Keratinocyte (primary cell): Measurements from ENCODE around the gene TPK1. TPM values are rescaled to one million over a fixed set of nuclear protein-coding genes. Genes with fewer than 3 reads are reported as not detected.

ENCODE experiments used
- DNase-seq: peaks from one replicate; pipeline ENCODE4 v3.0.0-alpha.2; 2011; ENCODE audit warnings: low read depth, missing footprints, low spot score
- FAIRE-seq: peaks from 2 replicates; lab custom pipeline; 2011; peaks lifted over from hg19 to GRCh38; lab: Jason Lieb, UNC
- H2AFZ ChIP-seq: 2 replicates; pipeline ENCODE4 v1.6.0; 2012; ENCODE audit warnings: low read length, control low read depth, inconsistent platforms; ENCODE audit not compliant: control insufficient read depth
- H3K27ac ChIP-seq: 2 replicates; pipeline ENCODE4 v1.5.1; 2011; ENCODE audit warnings: low read length; ENCODE audit not compliant: control insufficient read depth, insufficient read depth
- H3K27me3 ChIP-seq: 3 replicates; pipeline ENCODE4 v1.6.0; 2011; ENCODE audit warnings: low read length; ENCODE audit not compliant: control insufficient read depth, insufficient read depth; ENCODE audit errors: extremely low read depth
- H3K36me3 ChIP-seq, 2 experiments: 2 replicates in 1 of 2; 3 replicates in 1 of 2; pipeline ENCODE4 v1.5.1; 2011; ENCODE audit warnings: low read length in 2 of 2, mild to moderate bottlenecking in 1 of 2; ENCODE audit not compliant: control insufficient read depth in 2 of 2, insufficient read depth in 2 of 2; ENCODE audit errors: extremely low read depth in 1 of 2
- H3K4me1 ChIP-seq: 3 replicates; pipeline ENCODE4 v1.5.1; 2011; ENCODE audit warnings: low read length; ENCODE audit not compliant: control insufficient read depth, insufficient read depth; ENCODE audit errors: extremely low read depth
- H3K4me2 ChIP-seq: 3 replicates; pipeline ENCODE4 v1.6.0; 2011; ENCODE audit warnings: low read depth, low read length; ENCODE audit not compliant: control insufficient read depth, insufficient read depth; ENCODE audit errors: extremely low read depth
- H3K4me3 ChIP-seq, 3 experiments: fragments of 200-600 bp in 1 of 3; sonication (generic) in 1 of 3; 2 replicates in 2 of 3; 3 replicates in 1 of 3; pipeline ENCODE4 v1.5.1; 2011 to 2016; ENCODE audit warnings: low read length in 3 of 3, mild to moderate bottlenecking in 3 of 3, control low read depth in 2 of 3, inconsistent platforms in 1 of 3, low read depth in 1 of 3, mixed read lengths in 1 of 3, mixed run types in 1 of 3, moderate library complexity in 1 of 3; ENCODE audit not compliant: control insufficient read depth in 2 of 3, insufficient read depth in 2 of 3; ENCODE audit errors: extremely low read depth in 1 of 3
- H3K79me2 ChIP-seq: 2 replicates; pipeline ENCODE4 v1.6.0; 2012; ENCODE audit warnings: low read length; ENCODE audit not compliant: control insufficient read depth, insufficient read depth
- H3K9ac ChIP-seq: 3 replicates; pipeline ENCODE4 v1.6.0; 2011; ENCODE audit warnings: low read length; ENCODE audit not compliant: control insufficient read depth, insufficient read depth; ENCODE audit errors: extremely low read depth
- H3K9me1 ChIP-seq: 3 replicates; pipeline ENCODE4 v1.6.0; 2011; ENCODE audit warnings: low read length; ENCODE audit not compliant: control insufficient read depth, insufficient read depth; ENCODE audit errors: extremely low read depth
- H3K9me3 ChIP-seq: 2 replicates; pipeline ENCODE4 v1.5.1; 2012; ENCODE audit warnings: low read depth, low read length; ENCODE audit not compliant: control insufficient read depth
- H4K20me1 ChIP-seq: 3 replicates; pipeline ENCODE4 v1.6.0; 2011; ENCODE audit warnings: low read length; ENCODE audit not compliant: control insufficient read depth, insufficient read depth; ENCODE audit errors: extremely low read depth
- EZH2 ChIP-seq: IDR thresholded peaks from one replicate; pipeline ENCODE4 v1.6.1; 2012; ENCODE audit warnings: inconsistent platforms, mild to moderate bottlenecking, low read length, moderate library complexity
- dilution Hi-C: fragments of 300-500 bp; cut with MboI; formaldehyde crosslinking; loops from one replicate; pipeline ENCODE4 v1.7.0; 2020; ENCODE audit warnings: low sequenced_read_pairs; ENCODE audit not compliant: extremely low pct_ligation_motif_present
- polyA plus RNA-seq, 5 experiments: library from polyadenylated mRNA; depleted of rRNA in 3 of 5; stranded (reverse) in 3 of 5; stranded (forward) in 1 of 5; unstranded in 1 of 5; fragments of >200 nt; gene quantifications; 1 replicate in 1 of 5; 2 replicates in 3 of 5; 3 replicates in 1 of 5; pipeline versions ENCODE4 v1.2.1 to v1.2.3, GENCODE V29; 2011 to 2012; ENCODE audit warnings: missing spikeins in 2 of 5, low read depth in 1 of 5, low replicate concordance in 1 of 5
- TF ChIP-seq, protein P1 (sequence below), 3 experiments: IDR thresholded peaks in 1 of 3; conservative IDR thresholded peaks in 1 of 3; optimal IDR thresholded peaks in 1 of 3; 2 replicates in 2 of 3; 3 replicates in 1 of 3; pipeline versions ENCODE3 to v1.5.1; 2011; ENCODE audit warnings: low read length in 3 of 3, mild to moderate bottlenecking in 3 of 3, moderate library complexity in 2 of 3, control low read depth in 1 of 3, inconsistent platforms in 1 of 3; ENCODE audit not compliant: insufficient read depth in 2 of 3; ENCODE audit errors: extremely low read depth in 1 of 3

TPK1 gene
- polyA plus RNA-seq, 1 donor (not counting 4 experiments of a cell fraction or from before 2014, with no cell fraction given): 1.9 TPM

DNA sequence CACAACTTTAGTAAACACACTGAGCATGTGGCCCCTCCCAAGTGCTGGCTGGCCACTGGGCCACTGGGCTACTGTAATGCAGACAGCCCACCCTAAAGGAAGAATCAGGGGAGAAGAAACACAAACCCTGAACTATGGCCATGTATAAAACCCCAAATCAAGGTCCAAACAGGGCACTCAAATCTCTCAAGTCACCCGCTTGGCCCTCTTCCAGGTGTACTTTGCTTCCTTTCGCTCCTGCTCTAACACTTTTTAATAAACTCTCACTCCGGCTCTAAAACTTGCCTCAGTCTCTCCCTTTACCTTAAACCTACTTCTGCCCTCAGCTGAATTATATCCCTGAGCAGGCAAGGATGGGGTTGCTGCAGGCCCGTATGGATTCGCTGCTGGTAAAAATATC is 72.6 kb downstream of the TPK1 start:
- no peak overlapping the region for H2AFZ ChIP-seq
- no peaks in the 10 kb centered on the region for H3K9me1 ChIP-seq
- H3K9ac ChIP-seq: no peak overlapping the region
- no peaks in the 10 kb centered on the region for H3K36me3 ChIP-seq
- H3K9me3 ChIP-seq: no peaks in the 10 kb centered on the region
- DNase-seq: no peak
- no peak overlapping the region for H3K27ac ChIP-seq
- dilution Hi-C loops: no loop called here
- no peaks in the 10 kb centered on the region for H3K4me1 ChIP-seq
- H3K4me2 ChIP-seq: no peak overlapping the region
- H3K27me3 ChIP-seq: no peaks in the 10 kb centered on the region
- no peak for FAIRE-seq
- no peaks in the 10 kb centered on the region for H4K20me1 ChIP-seq
- H3K4me3 ChIP-seq: no peak overlapping the region
- TF ChIP-seq EZH2: no peak
- TF ChIP-seq, protein P1, sequence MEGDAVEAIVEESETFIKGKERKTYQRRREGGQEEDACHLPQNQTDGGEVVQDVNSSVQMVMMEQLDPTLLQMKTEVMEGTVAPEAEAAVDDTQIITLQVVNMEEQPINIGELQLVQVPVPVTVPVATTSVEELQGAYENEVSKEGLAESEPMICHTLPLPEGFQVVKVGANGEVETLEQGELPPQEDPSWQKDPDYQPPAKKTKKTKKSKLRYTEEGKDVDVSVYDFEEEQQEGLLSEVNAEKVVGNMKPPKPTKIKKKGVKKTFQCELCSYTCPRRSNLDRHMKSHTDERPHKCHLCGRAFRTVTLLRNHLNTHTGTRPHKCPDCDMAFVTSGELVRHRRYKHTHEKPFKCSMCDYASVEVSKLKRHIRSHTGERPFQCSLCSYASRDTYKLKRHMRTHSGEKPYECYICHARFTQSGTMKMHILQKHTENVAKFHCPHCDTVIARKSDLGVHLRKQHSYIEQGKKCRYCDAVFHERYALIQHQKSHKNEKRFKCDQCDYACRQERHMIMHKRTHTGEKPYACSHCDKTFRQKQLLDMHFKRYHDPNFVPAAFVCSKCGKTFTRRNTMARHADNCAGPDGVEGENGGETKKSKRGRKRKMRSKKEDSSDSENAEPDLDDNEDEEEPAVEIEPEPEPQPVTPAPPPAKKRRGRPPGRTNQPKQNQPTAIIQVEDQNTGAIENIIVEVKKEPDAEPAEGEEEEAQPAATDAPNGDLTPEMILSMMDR (optimal IDR thresholded peaks at IDR 0.05 in 1 of 3, IDR thresholded peaks at IDR 0.05 in 1 of 3, conservative IDR thresholded peaks at IDR 0.05 in 1 of 3; ENCODE audit: extremely low read depth in 1 of 3, insufficient read depth in 2 of 3, low read length in 3 of 3): no peak
- no peaks in the 10 kb centered on the region for H3K79me2 ChIP-seq

DNA sequence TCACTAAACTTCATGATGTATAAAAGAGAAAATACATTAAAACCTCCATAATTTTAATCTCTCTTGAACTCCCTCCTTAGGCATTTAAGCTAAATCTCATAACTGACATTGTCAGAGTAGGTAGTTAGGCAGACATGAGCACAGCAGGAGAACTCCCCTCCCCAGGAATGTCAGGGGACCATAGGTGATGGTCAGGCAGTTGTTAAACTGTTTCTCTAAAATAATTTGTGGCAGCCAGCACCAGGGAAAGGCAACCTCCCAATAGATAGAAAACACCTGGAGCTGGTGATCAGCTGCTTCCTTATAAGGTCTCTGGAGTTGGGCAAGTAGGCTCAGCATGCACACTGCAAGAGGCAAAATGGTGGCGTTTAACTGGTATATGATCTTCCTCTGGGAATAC is 73.0 kb downstream of the TPK1 start:
- no peaks in the 10 kb centered on the region for H3K4me1 ChIP-seq
- no peak overlapping the region for H3K4me3 ChIP-seq
- H2AFZ ChIP-seq: no peak overlapping the region
- FAIRE-seq: no peak
- H3K4me2 ChIP-seq: no peak overlapping the region
- no peaks in the 10 kb centered on the region for H3K9me3 ChIP-seq
- dilution Hi-C loops: no loop called here
- no peak overlapping the region for H3K9ac ChIP-seq
- TF ChIP-seq, protein P1 (optimal IDR thresholded peaks at IDR 0.05 in 1 of 3, IDR thresholded peaks at IDR 0.05 in 1 of 3, conservative IDR thresholded peaks at IDR 0.05 in 1 of 3; ENCODE audit: extremely low read depth in 1 of 3, insufficient read depth in 2 of 3, low read length in 3 of 3): no peak
- no peak for TF ChIP-seq EZH2
- DNase-seq: no peak
- no peaks in the 10 kb centered on the region for H3K9me1 ChIP-seq
- no peaks in the 10 kb centered on the region for H3K27me3 ChIP-seq
- no peaks in the 10 kb centered on the region for H4K20me1 ChIP-seq
- H3K36me3 ChIP-seq: no peaks in the 10 kb centered on the region
- no peaks in the 10 kb centered on the region for H3K79me2 ChIP-seq
- H3K27ac ChIP-seq: no peak overlapping the region
